Activated CD4-positive, alpha-beta T cell treated with anti-CD3 and anti-CD28 coated beads for 36 hours (primary cell): ENCODE measurements around the gene CLCN2. TPM values are rescaled to one million over a fixed set of nuclear protein-coding genes. Genes with fewer than 3 reads are reported as not detected.

Experiments
- ATAC-seq: fragments of 200-7000 bp; cut with Tn5 transposase; one replicate; pipeline ENCODE4 v1.10.0; 2021; ENCODE audit warnings: mild to moderate bottlenecking, moderate library complexity
- CTCF ChIA-PET: fragments of 350-600 bp; sonication (Branson Sonifier 250); formaldehyde crosslinking; loops from one replicate; lab custom pipeline; 2021; ENCODE audit warnings: antibody characterized with exemption; lab: Charles Lee
- POLR2A ChIA-PET: fragments of 350-600 bp; sonication (Branson Sonifier 250); formaldehyde crosslinking; loops from one replicate; lab custom pipeline; 2021; ENCODE audit warnings: antibody characterized with exemption, inconsistent platforms; lab: Charles Lee
- DNase-seq: peaks from one replicate; pipeline ENCODE4 v3.0.0-alpha.2; 2020
- H3K27ac Mint-ChIP-seq: one replicate; pipeline ENCODE4 v1.8.0; 2021; ENCODE audit warnings: mixed read lengths
- H3K27me3 Mint-ChIP-seq: one replicate; pipeline ENCODE4 v1.8.0; 2021; ENCODE audit warnings: mixed read lengths
- H3K36me3 Mint-ChIP-seq: one replicate; pipeline ENCODE4 v1.8.0; 2021; ENCODE audit warnings: low read depth, mixed read lengths
- H3K4me1 Mint-ChIP-seq: one replicate; pipeline ENCODE4 v1.8.0; 2021; ENCODE audit warnings: mixed read lengths
- H3K4me3 Mint-ChIP-seq: one replicate; pipeline ENCODE4 v1.8.0; 2021; ENCODE audit warnings: mild to moderate bottlenecking, moderate library complexity, mixed read lengths
- H3K9me3 Mint-ChIP-seq: one replicate; pipeline ENCODE4 v1.8.0; 2021; ENCODE audit warnings: low read depth, mixed read lengths
- intact Hi-C, 2 experiments: fragments of 100-400 bp; cut with DNase I in 1 of 2; cut with micrococcal nuclease in 1 of 2; formaldehyde crosslinking; loops; one replicate each; pipeline versions ENCODE4 v1.14.2 to v1.15.1; 2022 to 2024; cut with DNase I, micrococcal nuclease
- total RNA-seq, 2 experiments: library from RNA; stranded (reverse); gene quantifications; one replicate each; pipeline ENCODE4 v1.2.3, GENCODE V29; 2021

The CLCN2 gene
- total RNA-seq, 2 experiments from 2014 or later = 4.6 to 4.7 TPM

DNA sequence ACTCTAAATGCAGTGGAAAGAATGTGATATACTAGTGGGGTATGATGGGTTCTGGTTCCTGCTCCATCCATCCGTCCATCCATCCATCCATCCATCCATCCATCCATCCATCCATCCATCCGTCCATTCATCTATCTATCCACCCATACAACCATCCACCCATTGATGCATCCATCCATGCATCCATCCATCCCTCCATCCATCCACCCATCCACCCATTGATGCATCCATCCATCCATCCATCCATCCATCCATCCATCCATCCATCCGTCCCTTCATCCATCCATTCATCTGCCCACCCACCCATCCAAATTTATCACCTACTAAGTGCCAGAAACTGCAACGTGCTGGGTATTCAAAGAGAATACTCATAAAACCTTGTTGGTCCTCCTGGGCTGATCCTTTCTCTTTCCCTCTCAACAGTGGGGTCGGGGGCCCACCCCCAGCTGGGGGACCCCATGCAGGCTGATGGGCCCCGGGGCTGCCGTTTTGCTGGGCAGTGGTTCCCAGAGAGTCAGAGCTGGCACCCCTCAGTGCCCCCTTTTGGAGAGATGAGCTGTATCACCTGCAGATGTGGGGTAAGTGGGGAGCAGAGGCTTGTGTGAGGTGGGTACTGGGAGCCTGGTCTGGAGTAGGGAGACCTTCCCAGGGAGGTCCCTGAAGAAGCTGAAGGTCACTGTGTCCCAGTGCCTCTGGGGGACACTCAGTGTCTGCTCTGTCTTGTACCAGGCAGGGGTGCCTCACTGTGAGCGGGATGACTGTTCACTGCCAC is 26.9 kb upstream of the CLCN2 start:
- Mint-ChIP-seq H3K27ac (no peak overlapping the region), H3K27me3 (peaks cover 12% of the 10 kb centered on the region), H3K9me3 (no peaks in the 10 kb centered on the region), H3K4me1 (no peaks in the 10 kb centered on the region), H3K36me3 (no peaks in the 10 kb centered on the region), H3K4me3 (no peak overlapping the region)
- ChIA-PET POLR2A (no interaction called here), CTCF (no interaction called here)
- DNase-seq (no peak), ATAC-seq (no peak)
- intact Hi-C loops = no loop called here

DNA sequence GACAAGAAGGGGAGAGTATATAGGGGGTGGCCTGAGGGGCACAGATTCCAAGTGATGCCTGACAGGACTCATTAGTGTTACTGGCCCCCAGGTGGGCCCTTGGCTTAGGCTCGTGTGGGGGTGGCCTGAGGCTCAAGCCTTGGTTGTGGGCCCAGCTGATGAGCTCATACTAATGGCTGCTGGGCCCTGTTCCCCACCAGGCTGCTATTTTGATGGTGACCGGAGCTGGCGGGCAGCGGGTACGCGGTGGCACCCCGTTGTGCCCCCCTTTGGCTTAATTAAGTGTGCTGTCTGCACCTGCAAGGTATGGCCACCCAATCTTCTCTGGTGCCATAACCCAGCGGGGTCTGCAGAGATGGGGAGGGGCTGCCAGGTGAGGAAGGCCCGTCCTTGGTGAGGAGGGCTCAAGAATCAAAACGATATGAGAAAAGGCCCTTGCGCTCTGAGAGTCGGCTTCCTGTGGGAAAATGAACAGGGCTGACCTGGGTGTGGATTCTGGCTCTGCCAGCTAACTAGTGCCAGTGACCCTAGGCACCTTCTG is 25.8 kb upstream of the CLCN2 start:
- Mint-ChIP-seq H3K27me3 (peaks cover 22% of the 10 kb centered on the region), H3K4me1 (no peaks in the 10 kb centered on the region), H3K9me3 (no peaks in the 10 kb centered on the region), H3K36me3 (no peaks in the 10 kb centered on the region), H3K4me3 (no peak overlapping the region), H3K27ac (no peak overlapping the region)
- ATAC-seq (no peak), DNase-seq (no peak)
- ChIA-PET POLR2A (no interaction called here), CTCF (no interaction called here)
- intact Hi-C loops = no loop called here

DNA sequence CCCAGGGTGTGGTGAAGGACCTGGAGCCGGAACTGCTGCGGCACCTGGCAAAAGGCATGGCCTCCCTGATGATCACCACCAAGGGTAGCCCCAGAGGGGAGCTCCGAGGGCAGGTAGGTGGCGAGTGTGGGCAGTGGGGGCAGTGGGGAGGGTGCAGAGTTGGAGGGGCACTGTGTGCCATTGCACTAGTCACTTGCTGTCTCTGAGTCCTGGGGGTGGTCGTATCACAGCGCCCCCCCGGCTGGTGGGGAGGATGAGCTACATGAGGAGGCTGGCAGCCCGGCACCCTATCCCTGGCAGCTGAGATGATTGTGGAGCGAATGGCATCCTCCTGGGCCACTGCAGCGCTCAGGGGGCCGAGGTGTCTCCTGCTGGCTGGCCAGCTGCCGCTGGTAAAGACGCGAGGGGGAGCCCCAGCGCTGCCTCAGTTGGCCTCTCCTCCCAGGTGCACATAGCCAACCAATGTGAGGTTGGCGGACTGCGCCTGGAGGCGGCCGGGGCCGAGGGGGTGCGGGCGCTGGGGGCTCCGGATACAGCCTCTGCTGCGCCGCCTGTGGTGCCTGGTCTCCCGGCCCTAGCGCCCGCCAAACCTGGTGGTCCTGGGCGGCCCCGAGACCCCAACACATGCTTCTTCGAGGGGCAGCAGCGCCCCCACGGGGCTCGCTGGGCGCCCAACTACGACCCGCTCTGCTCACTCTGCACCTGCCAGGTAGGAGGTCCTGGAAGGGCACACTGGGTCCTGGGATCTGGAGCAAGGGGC is 24.8 kb upstream of the CLCN2 start:
- CTCF ChIA-PET = interaction anchor here (1.2 to 1.9 kb wide), 2 partner anchors 126 to 128 kb away, joined by 3 to 4 read pairs; no protein-coding TSS in a partner anchor

DNA sequence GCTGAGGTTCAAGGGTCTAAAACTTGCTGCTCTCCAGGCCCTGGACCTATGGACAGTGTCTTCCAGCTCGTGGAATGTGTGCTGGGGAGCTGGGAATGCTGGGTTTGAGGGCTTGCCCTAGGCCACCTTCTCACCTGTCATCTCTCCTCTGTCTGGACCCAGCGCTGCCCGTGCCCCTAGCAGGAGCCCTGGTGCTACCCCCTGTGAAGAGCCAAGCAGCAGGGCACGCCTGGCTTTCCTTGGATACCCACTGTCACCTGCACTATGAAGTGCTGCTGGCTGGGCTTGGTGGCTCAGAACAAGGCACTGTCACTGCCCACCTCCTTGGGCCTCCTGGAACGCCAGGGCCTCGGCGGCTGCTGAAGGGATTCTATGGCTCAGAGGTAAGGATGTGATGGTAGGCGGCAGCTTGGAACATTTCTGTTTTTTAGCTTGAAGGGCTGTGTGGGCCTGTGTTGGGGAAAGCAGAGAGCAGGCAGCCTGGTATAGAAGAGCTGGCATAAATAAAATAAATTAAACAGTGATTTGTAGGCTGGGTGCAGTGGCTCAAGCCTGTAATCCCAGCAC is 23.5 kb upstream of the CLCN2 start:
- no peaks in the 10 kb centered on the region for H3K9me3 Mint-ChIP-seq
- no peak for DNase-seq
- ChIA-PET CTCF (interaction anchor here (0.6 to 1.9 kb wide), 4 partner anchors 127 to 294 kb away, joined by 3 to 4 read pairs (median 4); no protein-coding TSS in a partner anchor), POLR2A (interaction anchor here (0.5 kb wide), 1 partner anchor 18 kb away, joined by 4 read pairs; no protein-coding TSS in a partner anchor)
- no peak overlapping the region for H3K4me3 Mint-ChIP-seq
- no peaks in the 10 kb centered on the region for H3K36me3 Mint-ChIP-seq
- H3K4me1 Mint-ChIP-seq = peaks cover 6% of the 10 kb centered on the region
- ATAC-seq = no peak
- H3K27ac Mint-ChIP-seq = no peak overlapping the region
- peaks cover 31% of the 10 kb centered on the region for H3K27me3 Mint-ChIP-seq
- intact Hi-C loops = no loop called here

More for the DNA sequence above, 24.8 kb upstream of the CLCN2 start:
- ATAC-seq (no peak), DNase-seq (no peak)
- Mint-ChIP-seq H3K4me3 (no peak overlapping the region), H3K27me3 (peaks cover 27% of the 10 kb centered on the region), H3K9me3 (no peaks in the 10 kb centered on the region), H3K36me3 (no peaks in the 10 kb centered on the region), H3K4me1 (peaks cover 1% of the 10 kb centered on the region), H3K27ac (no peak overlapping the region)
- intact Hi-C loops = no loop called here
- POLR2A ChIA-PET = no interaction called here

DNA sequence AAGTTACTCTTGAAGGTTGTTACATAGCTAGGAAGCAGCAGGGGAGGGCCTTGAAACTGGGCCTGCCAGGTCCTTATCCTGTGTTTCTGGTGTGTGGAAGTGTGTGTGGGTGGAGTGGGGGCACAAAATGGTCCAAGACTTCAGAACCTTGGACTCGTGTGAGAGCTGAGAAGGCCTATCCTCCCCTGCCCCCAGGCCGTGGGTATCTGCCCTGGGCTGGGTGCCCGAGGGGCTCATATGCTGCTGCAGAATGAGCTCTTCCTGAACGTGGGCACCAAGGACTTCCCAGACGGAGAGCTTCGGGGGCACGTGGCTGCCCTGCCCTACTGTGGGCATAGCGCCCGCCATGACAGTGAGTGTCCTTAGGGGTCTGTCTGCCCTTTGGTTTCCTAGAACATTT is 22.9 kb upstream of the CLCN2 start:
- ATAC-seq = no peak
- H3K27me3 Mint-ChIP-seq = peaks cover 31% of the 10 kb centered on the region
- H3K27ac Mint-ChIP-seq = no peak overlapping the region
- POLR2A ChIA-PET = interaction anchor here (0.5 kb wide), 1 partner anchor 17 kb away, joined by 4 read pairs; no protein-coding TSS in a partner anchor
- H3K36me3 Mint-ChIP-seq = no peaks in the 10 kb centered on the region
- H3K9me3 Mint-ChIP-seq = no peaks in the 10 kb centered on the region
- H3K4me1 Mint-ChIP-seq = peaks cover 6% of the 10 kb centered on the region
- CTCF ChIA-PET = interaction anchor here (0.6 to 2.7 kb wide), 5 partner anchors 12 to 294 kb away, joined by 3 to 13 read pairs (median 4); no protein-coding TSS in a partner anchor
- DNase-seq = no peak
- H3K4me3 Mint-ChIP-seq = no peak overlapping the region
- intact Hi-C loops = no loop called here

DNA sequence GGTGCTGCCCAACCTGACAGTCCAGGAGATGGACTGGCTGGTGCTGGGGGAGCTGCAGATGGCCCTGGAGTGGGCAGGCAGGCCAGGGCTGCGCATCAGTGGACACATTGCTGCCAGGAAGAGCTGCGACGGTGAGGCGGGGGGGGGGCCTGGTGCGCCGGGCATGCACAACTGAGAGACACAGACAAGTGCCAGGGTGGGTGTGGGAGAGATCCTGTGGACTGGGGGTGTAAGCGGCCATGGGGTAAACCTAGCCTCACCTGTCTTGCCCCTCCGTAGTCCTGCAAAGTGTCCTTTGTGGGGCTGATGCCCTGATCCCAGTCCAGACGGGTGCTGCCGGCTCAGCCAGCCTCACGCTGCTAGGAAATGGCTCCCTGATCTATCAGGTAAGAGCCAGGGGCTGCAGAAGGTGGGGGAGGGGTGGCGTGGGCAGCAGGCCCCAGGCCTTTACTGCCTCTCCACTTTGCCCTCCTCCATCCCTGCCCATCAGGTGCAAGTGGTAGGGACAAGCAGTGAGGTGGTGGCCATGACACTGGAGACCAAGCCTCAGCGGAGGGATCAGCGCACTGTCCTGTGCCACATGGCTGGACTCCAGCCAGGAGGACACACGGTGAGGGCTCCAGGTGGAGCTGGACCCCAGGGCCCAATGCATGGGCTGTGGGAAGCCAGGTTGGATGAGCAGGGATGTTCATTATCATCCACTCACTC is 21.8 kb upstream of the CLCN2 start:
- ChIA-PET POLR2A (no interaction called here), CTCF (interaction anchor here (1.3 to 2.7 kb wide), 3 partner anchors 9 to 159 kb away, joined by 4 to 13 read pairs (median 4); no protein-coding TSS in a partner anchor)
- ATAC-seq (no peak), DNase-seq (no peak)
- Mint-ChIP-seq H3K27me3 (peaks cover 38% of the 10 kb centered on the region), H3K27ac (no peak overlapping the region), H3K9me3 (no peaks in the 10 kb centered on the region), H3K4me1 (peaks cover 6% of the 10 kb centered on the region), H3K4me3 (no peak overlapping the region), H3K36me3 (no peaks in the 10 kb centered on the region)
- intact Hi-C loops = no loop called here

DNA sequence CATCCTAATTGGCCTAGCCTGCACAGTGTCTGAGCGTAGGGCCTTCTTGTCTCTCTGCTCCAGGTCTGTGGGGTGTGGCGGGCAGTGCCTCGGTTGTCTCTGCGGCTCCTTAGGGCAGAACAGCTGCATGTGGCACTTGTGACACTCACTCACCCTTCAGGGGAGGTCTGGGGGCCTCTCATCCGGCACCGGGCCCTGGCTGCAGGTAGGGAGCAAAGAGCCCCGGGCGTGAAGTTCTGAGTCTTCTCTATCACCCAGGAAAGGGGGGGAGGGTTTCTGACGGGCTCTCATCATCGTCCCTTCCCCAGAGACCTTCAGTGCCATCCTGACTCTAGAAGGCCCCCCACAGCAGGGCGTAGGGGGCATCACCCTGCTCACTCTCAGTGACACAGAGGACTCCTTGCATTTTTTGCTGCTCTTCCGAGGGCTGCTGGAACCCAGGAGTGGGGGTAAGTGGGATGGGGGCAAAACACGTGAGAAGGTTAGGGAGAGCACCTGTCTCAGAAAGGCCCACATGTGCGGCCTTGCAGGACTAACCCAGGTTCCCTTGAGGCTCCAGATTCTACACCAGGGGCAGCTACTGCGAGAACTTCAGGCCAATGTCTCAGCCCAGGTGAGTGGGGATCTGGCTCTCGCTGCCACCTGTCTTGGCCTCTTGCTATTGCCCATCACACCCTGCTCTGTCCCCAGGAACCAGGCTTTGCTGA is 21.1 kb upstream of the CLCN2 start:
- DNase-seq = no peak
- POLR2A ChIA-PET = no interaction called here
- H3K27me3 Mint-ChIP-seq = peaks cover 43% of the 10 kb centered on the region
- no peaks in the 10 kb centered on the region for H3K36me3 Mint-ChIP-seq
- H3K4me1 Mint-ChIP-seq = peaks cover 6% of the 10 kb centered on the region
- H3K9me3 Mint-ChIP-seq = no peaks in the 10 kb centered on the region
- CTCF ChIA-PET = interaction anchor here (0.6 to 2.7 kb wide), 3 partner anchors 10 to 31 kb away, joined by 3 to 13 read pairs (median 4); no protein-coding TSS in a partner anchor
- H3K4me3 Mint-ChIP-seq = no peak overlapping the region
- no peak for ATAC-seq
- intact Hi-C loops = no loop called here
- H3K27ac Mint-ChIP-seq = no peak overlapping the region

DNA sequence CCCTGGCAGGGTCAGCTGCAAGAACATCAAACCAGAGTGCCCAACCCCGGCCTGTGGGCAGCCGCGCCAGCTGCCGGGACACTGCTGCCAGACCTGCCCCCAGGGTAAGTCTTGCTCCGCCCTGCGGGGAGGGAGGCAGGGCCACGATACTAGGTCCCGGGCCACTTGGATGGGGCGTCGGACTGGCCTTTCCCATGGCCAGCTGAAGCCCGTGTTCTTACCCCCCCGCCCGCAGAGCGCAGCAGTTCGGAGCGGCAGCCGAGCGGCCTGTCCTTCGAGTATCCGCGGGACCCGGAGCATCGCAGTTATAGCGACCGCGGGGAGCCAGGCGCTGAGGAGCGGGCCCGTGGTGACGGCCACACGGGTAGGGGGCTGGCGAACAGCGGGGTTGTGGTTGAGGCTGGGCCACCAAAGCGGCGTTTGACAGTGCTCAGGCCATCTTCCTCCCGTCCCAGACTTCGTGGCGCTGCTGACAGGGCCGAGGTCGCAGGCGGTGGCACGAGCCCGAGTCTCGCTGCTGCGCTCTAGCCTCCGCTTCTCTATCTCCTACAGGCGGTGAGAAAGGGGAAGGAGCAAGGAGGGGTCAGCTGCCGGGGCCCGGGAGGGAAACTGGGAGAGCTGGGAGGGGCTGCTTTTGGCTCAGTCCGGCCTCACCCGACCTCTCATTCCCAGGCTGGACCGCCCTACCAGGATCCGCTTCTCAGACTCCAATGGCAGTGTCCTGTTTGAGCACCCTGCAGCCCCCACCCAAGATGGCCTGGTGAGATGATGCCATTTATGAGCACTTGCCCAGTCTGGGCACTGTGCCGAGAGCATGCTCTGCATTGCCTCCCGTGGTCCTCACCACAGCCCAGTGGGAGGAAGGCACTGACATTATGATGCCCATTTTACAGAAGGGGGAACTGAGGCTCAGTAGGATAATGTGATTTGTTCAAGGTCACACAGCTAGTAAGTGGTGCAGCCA is 20.1 kb upstream of the CLCN2 start:
- CTCF ChIA-PET = interaction anchor here (0.6 to 2.7 kb wide), 5 partner anchors 10 to 160 kb away, joined by 3 to 13 read pairs (median 4); no protein-coding TSS in a partner anchor
- Mint-ChIP-seq H3K9me3 (no peaks in the 10 kb centered on the region), H3K4me3 (no peak overlapping the region), H3K4me1 (peaks cover 6% of the 10 kb centered on the region), H3K27ac (no peak overlapping the region), H3K36me3 (no peaks in the 10 kb centered on the region), H3K27me3 (peaks cover 47% of the 10 kb centered on the region)
- DNase-seq (no peak), ATAC-seq (peak; percentile 17)
- intact Hi-C loops = no loop called here
- POLR2A ChIA-PET = no interaction called here

DNA sequence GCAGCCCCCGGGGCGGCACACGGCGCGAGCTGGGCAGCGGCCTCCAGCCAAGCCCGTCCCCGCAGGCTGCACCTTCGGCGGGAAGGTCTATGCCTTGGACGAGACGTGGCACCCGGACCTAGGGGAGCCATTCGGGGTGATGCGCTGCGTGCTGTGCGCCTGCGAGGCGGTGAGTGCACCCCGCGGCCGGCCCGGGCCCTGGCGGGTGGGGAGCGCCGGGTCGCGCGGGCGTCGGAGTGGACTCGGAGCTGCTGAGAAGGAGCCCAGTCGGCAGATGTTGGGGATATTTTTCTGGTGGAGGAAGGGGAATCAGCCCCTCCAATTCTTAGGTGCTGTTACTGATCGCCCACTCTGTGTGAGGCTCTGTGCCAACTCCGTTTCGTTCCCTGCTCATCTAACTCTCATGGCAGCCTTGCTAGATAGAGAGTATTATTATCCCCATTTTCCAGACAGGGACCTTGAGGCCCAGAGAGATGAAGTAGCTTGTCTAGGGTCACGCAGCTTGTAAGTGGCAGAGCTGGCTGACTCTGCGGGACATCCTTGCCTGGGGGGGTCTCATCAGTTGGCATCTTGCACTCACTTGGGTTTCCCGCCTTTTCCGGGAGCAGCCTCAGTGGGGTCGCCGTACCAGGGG is 19.3 kb upstream of the CLCN2 start:
- ATAC-seq (peak; percentile 40), DNase-seq (peak; percentile 41)
- intact Hi-C loops = no loop called here
- Mint-ChIP-seq H3K27ac (no peak overlapping the region), H3K9me3 (no peaks in the 10 kb centered on the region), H3K4me3 (peak overlapping the region; percentile 41), H3K27me3 (peaks cover 47% of the 10 kb centered on the region), H3K36me3 (no peaks in the 10 kb centered on the region), H3K4me1 (peaks cover 6% of the 10 kb centered on the region)
- ChIA-PET CTCF (interaction anchor here (0.6 to 1.6 kb wide), 4 partner anchors 9 to 161 kb away, joined by 3 to 5 read pairs (median 4); no protein-coding TSS in a partner anchor), POLR2A (no interaction called here)
